HTR-8/SVneo (cell line): ENCODE data around the gene SMCHD1.
A peak's percentile ranks its signal among the peaks of the same experiment; 100 is the strongest.
"Not testable (repeated sequence)": the region's sequence is repeated elsewhere in the genome, so short reads cannot be mapped to it uniquely, and the experiment has no call there.

Experiments used
- DNase-seq: peaks from one replicate; pipeline ENCODE4 v3.0.0; 2011; ENCODE audit warnings: low spot score, mixed read lengths; ENCODE audit not compliant: insufficient read length
- FAIRE-seq: peaks from 2 replicates; lab custom pipeline; 2011; peaks lifted over from hg19 to GRCh38; lab: Jason Lieb, UNC

Gene SMCHD1

GRCh38 chr18:2847317-2848246 lies 192.1 kb downstream of the SMCHD1 start:
- peak; percentile 32 for DNase-seq
- FAIRE-seq = no peak

- FAIRE-seq (no peak), DNase-seq (no peak)
Measured at GRCh38 chr18:2848247-2849246, 193.0 kb downstream of the SMCHD1 start.

GRCh38 chr18:2850816-2851215 lies 195.3 kb downstream of the SMCHD1 start:
- no peak for FAIRE-seq
- DNase-seq = no peak

GRCh38 chr18:2851771-2852170 lies 196.2 kb downstream of the SMCHD1 start:
- FAIRE-seq (no peak), DNase-seq (no peak)

- not testable (repeated sequence) for FAIRE-seq, DNase-seq
Measured at GRCh38 chr18:2852460-2852859, 196.9 kb downstream of the SMCHD1 start.

- DNase-seq = no peak
- no peak for FAIRE-seq
Measured at GRCh38 chr18:2853173-2853925, 197.8 kb downstream of the SMCHD1 start.

- DNase-seq = no peak
- FAIRE-seq = no peak
Measured at GRCh38 chr18:2853926-2854664, 198.6 kb downstream of the SMCHD1 start.
